Measurements from ENCODE around the gene ARPP21. TPM values are rescaled to one million over a fixed set of nuclear protein-coding genes. Genes with fewer than 3 reads are reported as not detected.

The ARPP21 gene
- total RNA-seq, 1 donor: not detected

DNA sequence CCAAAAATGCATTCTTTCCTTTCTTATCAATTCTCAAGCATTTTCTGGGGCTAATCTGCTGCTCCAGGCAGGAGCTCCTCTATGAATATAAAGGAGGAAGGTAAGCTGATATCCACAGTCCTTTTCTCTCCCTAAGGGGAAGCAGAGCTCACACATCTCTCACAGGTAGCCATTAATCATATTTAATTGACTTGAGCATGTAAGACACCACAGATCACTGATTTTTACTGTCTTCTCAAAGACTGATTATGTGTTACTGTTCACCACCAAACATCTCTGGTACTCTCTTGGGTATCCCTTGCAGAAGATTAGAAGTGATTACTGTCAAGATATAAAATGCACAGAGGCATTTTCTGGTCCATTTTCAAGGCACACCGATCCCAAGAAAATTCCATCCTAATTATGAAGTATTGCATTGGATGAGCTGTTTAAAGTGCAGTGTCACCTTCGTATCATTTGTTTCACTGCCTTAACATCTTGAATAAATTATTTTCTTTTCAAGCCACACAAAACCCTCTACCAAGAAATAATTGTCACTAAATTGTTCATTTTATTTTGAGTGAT lies 100.7 kb downstream of the ARPP21 start:
- DNase-seq (ENCODE audit: insufficient read length, low spot score, missing footprints): no peak
- H3K4me2 ChIP-seq (ENCODE audit: insufficient read depth, low read length): no peak overlapping the region
- no peaks in the 10 kb centered on the region for H3K79me2 ChIP-seq (ENCODE audit: insufficient read depth, low read length)
- no peaks in the 10 kb centered on the region for H3K4me1 ChIP-seq (ENCODE audit: insufficient read depth, low read length)
- no peaks in the 10 kb centered on the region for H3K9me3 ChIP-seq (ENCODE audit: low read depth, low read length)
- H3K4me3 ChIP-seq (ENCODE audit: insufficient read depth, low read length): no peak overlapping the region
- TF ChIP-seq, protein P1, sequence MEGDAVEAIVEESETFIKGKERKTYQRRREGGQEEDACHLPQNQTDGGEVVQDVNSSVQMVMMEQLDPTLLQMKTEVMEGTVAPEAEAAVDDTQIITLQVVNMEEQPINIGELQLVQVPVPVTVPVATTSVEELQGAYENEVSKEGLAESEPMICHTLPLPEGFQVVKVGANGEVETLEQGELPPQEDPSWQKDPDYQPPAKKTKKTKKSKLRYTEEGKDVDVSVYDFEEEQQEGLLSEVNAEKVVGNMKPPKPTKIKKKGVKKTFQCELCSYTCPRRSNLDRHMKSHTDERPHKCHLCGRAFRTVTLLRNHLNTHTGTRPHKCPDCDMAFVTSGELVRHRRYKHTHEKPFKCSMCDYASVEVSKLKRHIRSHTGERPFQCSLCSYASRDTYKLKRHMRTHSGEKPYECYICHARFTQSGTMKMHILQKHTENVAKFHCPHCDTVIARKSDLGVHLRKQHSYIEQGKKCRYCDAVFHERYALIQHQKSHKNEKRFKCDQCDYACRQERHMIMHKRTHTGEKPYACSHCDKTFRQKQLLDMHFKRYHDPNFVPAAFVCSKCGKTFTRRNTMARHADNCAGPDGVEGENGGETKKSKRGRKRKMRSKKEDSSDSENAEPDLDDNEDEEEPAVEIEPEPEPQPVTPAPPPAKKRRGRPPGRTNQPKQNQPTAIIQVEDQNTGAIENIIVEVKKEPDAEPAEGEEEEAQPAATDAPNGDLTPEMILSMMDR (IDR thresholded peaks at IDR 0.05; ENCODE audit: extremely low read depth, low read depth, low read length): no peak
- no peak overlapping the region for H2AFZ ChIP-seq (ENCODE audit: low read length)
- no peaks in the 10 kb centered on the region for H3K27me3 ChIP-seq (ENCODE audit: insufficient read depth, low read length)
- H3K36me3 ChIP-seq (ENCODE audit: insufficient read depth, low read length): no peaks in the 10 kb centered on the region
- no peak overlapping the region for H3K27ac ChIP-seq (ENCODE audit: low read depth, low read length)
- no peaks in the 10 kb centered on the region for H4K20me1 ChIP-seq (ENCODE audit: insufficient read depth, low read length)

DNA sequence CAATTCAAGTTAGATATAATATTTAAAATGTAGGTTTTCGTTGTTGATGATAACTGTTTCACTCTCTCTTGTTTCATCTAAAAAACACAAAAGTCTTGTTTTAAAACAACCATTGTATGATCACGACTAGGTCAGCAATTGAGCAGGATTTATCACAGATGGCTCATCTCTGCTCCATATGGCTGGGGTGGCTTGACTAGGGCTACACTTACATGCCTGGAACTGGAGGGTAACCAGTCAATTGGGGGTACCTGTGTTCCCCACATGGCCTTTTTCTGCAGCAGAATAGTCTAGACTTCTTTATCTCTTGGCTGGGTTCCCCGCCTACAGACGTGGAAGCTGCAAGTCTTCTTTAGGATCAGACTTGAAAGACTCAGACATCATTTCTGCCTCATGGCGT lies 103.9 kb downstream of the ARPP21 start:
- Histone ChIP-seq H3K27ac (ENCODE audit: low read depth, low read length) (no peak overlapping the region), H3K36me3 (ENCODE audit: insufficient read depth, low read length) (no peaks in the 10 kb centered on the region), H3K4me1 (ENCODE audit: insufficient read depth, low read length) (no peaks in the 10 kb centered on the region), H3K4me3 (ENCODE audit: insufficient read depth, low read length) (no peak overlapping the region), H3K9me3 (ENCODE audit: low read depth, low read length) (no peaks in the 10 kb centered on the region), H3K27me3 (ENCODE audit: insufficient read depth, low read length) (no peaks in the 10 kb centered on the region), H3K4me2 (ENCODE audit: insufficient read depth, low read length) (no peak overlapping the region), H3K79me2 (ENCODE audit: insufficient read depth, low read length) (no peaks in the 10 kb centered on the region), H2AFZ (ENCODE audit: low read length) (no peak overlapping the region), H4K20me1 (ENCODE audit: insufficient read depth, low read length) (no peaks in the 10 kb centered on the region)
- TF ChIP-seq, protein P1 (IDR thresholded peaks at IDR 0.05; ENCODE audit: extremely low read depth, low read depth, low read length): no peak
- no peak for DNase-seq (ENCODE audit: insufficient read length, low spot score, missing footprints)

DNA sequence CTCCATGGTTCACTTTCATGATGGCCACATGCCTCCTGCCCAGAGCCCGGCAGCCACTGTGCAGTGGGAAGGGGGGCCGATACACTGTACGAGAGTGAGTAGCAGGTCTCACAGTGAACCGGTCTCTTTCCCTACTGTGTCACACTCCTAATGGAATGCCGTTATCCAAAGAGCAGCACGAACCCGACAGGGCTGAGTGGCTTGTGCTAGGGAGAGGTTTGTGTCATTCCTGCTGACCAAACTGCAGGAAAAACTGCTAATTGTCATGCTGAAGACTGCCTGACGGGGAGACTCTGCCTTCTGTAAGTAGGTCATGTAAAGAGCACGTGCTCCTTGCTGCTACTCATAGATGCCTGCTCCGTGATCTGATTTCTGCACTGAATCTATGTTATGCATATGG lies 105.1 kb downstream of the ARPP21 start:
- Histone ChIP-seq H3K27ac (ENCODE audit: low read depth, low read length) (no peak overlapping the region), H4K20me1 (ENCODE audit: insufficient read depth, low read length) (no peaks in the 10 kb centered on the region), H2AFZ (ENCODE audit: low read length) (no peak overlapping the region), H3K4me3 (ENCODE audit: insufficient read depth, low read length) (no peak overlapping the region), H3K79me2 (ENCODE audit: insufficient read depth, low read length) (no peaks in the 10 kb centered on the region), H3K27me3 (ENCODE audit: insufficient read depth, low read length) (no peaks in the 10 kb centered on the region), H3K9me3 (ENCODE audit: low read depth, low read length) (no peaks in the 10 kb centered on the region), H3K36me3 (ENCODE audit: insufficient read depth, low read length) (no peaks in the 10 kb centered on the region), H3K4me1 (ENCODE audit: insufficient read depth, low read length) (no peaks in the 10 kb centered on the region), H3K4me2 (ENCODE audit: insufficient read depth, low read length) (no peak overlapping the region)
- DNase-seq (ENCODE audit: insufficient read length, low spot score, missing footprints): no peak
- TF ChIP-seq, protein P1 (IDR thresholded peaks at IDR 0.05; ENCODE audit: extremely low read depth, low read depth, low read length): no peak

DNA sequence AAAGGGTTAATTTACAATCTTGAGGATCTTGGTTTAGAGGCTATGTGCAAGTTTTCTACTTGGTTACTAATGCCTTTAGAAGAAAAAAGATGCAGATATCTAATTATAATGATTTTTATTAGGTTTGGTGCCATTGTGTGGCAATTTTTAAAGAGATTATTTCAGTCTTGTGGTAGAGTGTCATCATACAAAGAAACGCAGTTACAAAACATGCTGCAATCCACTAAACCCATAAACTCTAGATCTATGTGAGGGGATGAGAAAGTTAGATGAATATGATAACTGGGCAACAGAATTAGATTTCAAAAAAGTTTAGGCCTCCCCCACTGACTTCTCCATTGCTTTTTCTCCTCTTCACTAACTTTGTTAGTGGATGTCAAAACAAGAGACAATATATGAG lies 106.0 kb downstream of the ARPP21 start:
- no peaks in the 10 kb centered on the region for H3K4me1 ChIP-seq (ENCODE audit: insufficient read depth, low read length)
- TF ChIP-seq, protein P1 (IDR thresholded peaks at IDR 0.05; ENCODE audit: extremely low read depth, low read depth, low read length): no peak
- no peaks in the 10 kb centered on the region for H3K9me3 ChIP-seq (ENCODE audit: low read depth, low read length)
- no peaks in the 10 kb centered on the region for H3K27me3 ChIP-seq (ENCODE audit: insufficient read depth, low read length)
- H3K4me2 ChIP-seq (ENCODE audit: insufficient read depth, low read length): no peak overlapping the region
- no peaks in the 10 kb centered on the region for H4K20me1 ChIP-seq (ENCODE audit: insufficient read depth, low read length)
- no peak for DNase-seq (ENCODE audit: insufficient read length, low spot score, missing footprints)
- H3K36me3 ChIP-seq (ENCODE audit: insufficient read depth, low read length): no peaks in the 10 kb centered on the region
- H3K4me3 ChIP-seq (ENCODE audit: insufficient read depth, low read length): no peak overlapping the region
- no peak overlapping the region for H2AFZ ChIP-seq (ENCODE audit: low read length)
- H3K27ac ChIP-seq (ENCODE audit: low read depth, low read length): no peak overlapping the region
- H3K79me2 ChIP-seq (ENCODE audit: insufficient read depth, low read length): no peaks in the 10 kb centered on the region
